Naive thymus-derived CD4-positive, alpha-beta T cell (primary cell): ENCODE results near the gene LEF1. TPM values are rescaled to one million over a fixed set of nuclear protein-coding genes. Genes with fewer than 3 reads are reported as not detected.

Source experiments
- ATAC-seq: fragments of 150-1000 bp; cut with Tn5 transposase; 2 replicates; pipeline ENCODE4 v1.10.0; 2021; ENCODE audit warnings: mild to moderate bottlenecking, moderate library complexity
- CTCF ChIA-PET: fragments of 350-600 bp; sonication (Branson Sonifier 250); formaldehyde crosslinking; loops from one replicate; lab custom pipeline; 2021; ENCODE audit warnings: antibody characterized with exemption; lab: Charles Lee
- POLR2A ChIA-PET: fragments of 350-600 bp; sonication (Branson Sonifier 250); formaldehyde crosslinking; loops from one replicate; lab custom pipeline; 2021; ENCODE audit warnings: antibody characterized with exemption, inconsistent platforms; lab: Charles Lee
- DNase-seq, 9 donors: peaks; one replicate each; pipeline versions ENCODE4 v3.0.0 to v3.0.0-alpha.2; 2020 to 2022; ENCODE audit warnings: mixed read lengths in 1 of 9
- H3K27ac ChIP-seq: one replicate; pipeline ENCODE4 v1.7.0; 2013; ENCODE audit warnings: mild to moderate bottlenecking, low read depth, low read length, moderate library complexity
- H3K27me3 ChIP-seq, 2 donors: one replicate each; pipeline ENCODE4 v1.7.0; 2013; ENCODE audit warnings: low read length in 2 of 2, mild to moderate bottlenecking in 2 of 2, moderate library complexity in 2 of 2; ENCODE audit not compliant: control insufficient read depth in 2 of 2, insufficient read depth in 2 of 2
- H3K36me3 ChIP-seq, 3 experiments: 1 replicate in 2 of 3; 2 replicates in 1 of 3; pipeline ENCODE4 v1.7.0; 2013; ENCODE audit warnings: low read length in 3 of 3, mild to moderate bottlenecking in 3 of 3, moderate library complexity in 1 of 3; ENCODE audit not compliant: insufficient read depth in 3 of 3, control insufficient read depth in 2 of 3
- H3K4me1 ChIP-seq, 2 donors: one replicate each; pipeline ENCODE4 v1.7.0; 2013; ENCODE audit warnings: low read length in 2 of 2, mild to moderate bottlenecking in 2 of 2, moderate library complexity in 1 of 2; ENCODE audit not compliant: control insufficient read depth in 2 of 2, insufficient read depth in 2 of 2
- H3K4me3 ChIP-seq: 2 replicates; pipeline ENCODE4 v1.7.0; 2013; ENCODE audit warnings: mild to moderate bottlenecking, low read length
- H3K9me3 ChIP-seq, 3 experiments: 1 replicate in 2 of 3; 2 replicates in 1 of 3; pipeline ENCODE4 v1.7.0; 2013; ENCODE audit warnings: low read length in 3 of 3; ENCODE audit not compliant: control insufficient read depth in 2 of 3
- H3K27ac Mint-ChIP-seq, 9 donors: one replicate each; pipeline ENCODE4 v1.8.0; 2020 to 2022; ENCODE audit warnings: mixed read lengths in 9 of 9, mild to moderate bottlenecking in 8 of 9, moderate library complexity in 5 of 9, inconsistent platforms in 2 of 9
- H3K27me3 Mint-ChIP-seq, 5 donors: one replicate each; pipeline ENCODE4 v1.8.0; 2021 to 2022; ENCODE audit warnings: mixed read lengths in 5 of 5, mild to moderate bottlenecking in 1 of 5
- H3K36me3 Mint-ChIP-seq, 5 donors: one replicate each; pipeline ENCODE4 v1.8.0; 2020 to 2022; ENCODE audit warnings: mixed read lengths in 5 of 5, mild to moderate bottlenecking in 3 of 5, inconsistent platforms in 1 of 5
- H3K4me1 Mint-ChIP-seq, 7 donors: one replicate each; pipeline ENCODE4 v1.8.0; 2020 to 2022; ENCODE audit warnings: mixed read lengths in 7 of 7, mild to moderate bottlenecking in 3 of 7, inconsistent platforms in 1 of 7
- H3K4me3 Mint-ChIP-seq, 10 donors: one replicate each; pipeline ENCODE4 v1.8.0; 2020 to 2022; ENCODE audit warnings: mild to moderate bottlenecking in 10 of 10, mixed read lengths in 10 of 10, moderate library complexity in 6 of 10, inconsistent platforms in 2 of 10
- H3K9me3 Mint-ChIP-seq, 11 donors: one replicate each; pipeline ENCODE4 v1.8.0; 2020 to 2022; ENCODE audit warnings: mixed read lengths in 11 of 11, mild to moderate bottlenecking in 4 of 11, inconsistent platforms in 1 of 11, moderate library complexity in 1 of 11
- intact Hi-C, 2 donors: fragments of 100-400 bp; cut with micrococcal nuclease; formaldehyde crosslinking; loops; one replicate each; pipeline ENCODE4 v1.15.1; 2023
- polyA plus RNA-seq, 2 donors: library from polyadenylated mRNA; unstranded; fragments of 300-500 nt; fragmentation: Illumina TruSeq; gene quantifications; one replicate each; pipeline ENCODE4 v1.2.3, GENCODE V29; 2021
- total RNA-seq, 6 experiments: library from RNA in 5 of 6; stranded (reverse) in 5 of 6; gene quantifications; 1 replicate in 5 of 6; 2 replicates in 1 of 6; pipeline ENCODE4 v1.2.3 and lab custom pipeline; 2021 to 2026

LEF1 gene
- total and polyA plus RNA-seq, 7 experiments from 2014 or later: 270 to 928 (median 674) TPM

DNA sequence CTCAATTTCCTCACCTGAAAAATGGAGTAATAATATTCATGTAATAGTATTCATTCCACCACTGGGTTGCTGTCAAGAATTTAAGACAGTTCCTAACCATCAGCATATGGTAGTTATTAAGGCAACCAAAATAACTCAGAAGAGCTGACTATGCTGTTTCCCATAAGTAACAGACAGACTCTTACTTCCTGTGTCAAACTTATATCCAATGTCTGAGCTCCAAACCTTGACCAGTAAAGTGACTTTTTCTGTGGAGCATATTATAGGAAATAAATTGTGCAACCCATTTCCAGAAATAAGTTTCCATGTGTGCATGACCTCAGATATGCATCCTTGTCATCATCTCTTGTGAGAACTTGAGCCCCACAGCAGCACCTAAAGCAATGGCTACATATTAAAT, 100.3 kb downstream of the LEF1 start:
- H3K4me1 ChIP-seq: peaks cover 26 to 72% of the 10 kb centered on the region in 2 donors
- no peak for ATAC-seq
- peaks cover 33 to 97% (median 86%) of the 10 kb centered on the region in 7 donors for H3K4me1 Mint-ChIP-seq

DNA sequence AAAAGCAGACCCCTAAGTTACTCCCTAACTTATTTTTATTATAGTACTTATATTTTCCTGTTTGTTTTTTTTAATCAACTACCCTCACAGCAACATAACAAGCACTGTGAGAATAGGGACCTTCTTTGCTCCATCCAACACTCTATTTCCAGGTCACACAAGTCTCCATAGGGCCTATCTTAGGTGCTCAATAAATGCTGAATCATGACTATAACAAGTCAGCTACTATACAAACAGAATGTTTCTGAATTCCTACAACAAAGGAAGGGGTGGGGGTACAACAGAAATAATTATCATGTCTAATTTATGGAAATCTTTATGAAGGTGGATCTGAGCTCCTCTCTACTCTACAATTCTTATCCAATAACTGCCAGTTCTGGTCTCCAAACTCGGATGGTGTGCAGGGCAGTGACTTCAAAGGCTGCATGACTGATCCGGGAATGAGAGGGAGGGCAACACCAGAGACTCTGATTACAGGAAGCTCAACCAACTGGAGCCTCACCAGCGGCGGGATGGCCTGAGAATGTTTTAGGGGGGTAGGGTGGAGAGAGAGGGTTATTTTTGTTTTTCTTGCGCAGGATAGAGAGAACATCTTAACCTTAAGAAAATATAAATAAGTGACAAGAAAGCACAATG, 107.9 kb downstream of the LEF1 start:
- peaks cover 0 to 14% (median 0%) of the 10 kb centered on the region in 11 donors for H3K9me3 Mint-ChIP-seq
- ATAC-seq (no peak), DNase-seq (no peak)
- peak overlapping the region; percentile 36 to 99 (median 90) for H3K27ac Mint-ChIP-seq
- H3K27me3 Mint-ChIP-seq: no peaks in the 10 kb centered on the region
- Histone ChIP-seq H3K4me1 (peaks cover 3 to 88% of the 10 kb centered on the region in 2 donors), H3K4me3 (no peak overlapping the region), H3K27ac (peak overlapping the region; percentile 66), H3K9me3 (no peaks in the 10 kb centered on the region), H3K27me3 (no peaks in the 10 kb centered on the region), H3K36me3 (peaks cover 9 to 80% (median 35%) of the 10 kb centered on the region in 3 experiments)
- peaks cover 26 to 58% (median 44%) of the 10 kb centered on the region in 5 donors for H3K36me3 Mint-ChIP-seq
- peaks cover 33 to 97% (median 89%) of the 10 kb centered on the region in 7 donors for H3K4me1 Mint-ChIP-seq
- ChIA-PET CTCF (interaction anchor here (0.6 to 3.6 kb wide), 4 partner anchors 29 to 512 kb away, joined by 3 to 15 read pairs (median 6); no protein-coding TSS in a partner anchor), POLR2A (interaction anchor here (0.6 to 9.0 kb wide), 15 partner anchors 7 to 460 kb away, joined by 3 to 55 read pairs (median 4); no protein-coding TSS in a partner anchor)
- intact Hi-C loops: loop anchor here in 1 of 2 donors (1.0 kb wide), 1 partner anchor 11 kb away; no protein-coding TSS in a partner anchor
- peak overlapping the region in 8 of 10 donors; percentile 2 to 84 (median 30) for H3K4me3 Mint-ChIP-seq

More for the DNA sequence above, 100.3 kb downstream of the LEF1 start:
- no peaks in the 10 kb centered on the region for H3K27me3 Mint-ChIP-seq
- no peak overlapping the region for H3K4me3 ChIP-seq
- peaks cover 0 to 8% (median 0%) of the 10 kb centered on the region in 11 donors for H3K9me3 Mint-ChIP-seq
- H3K27ac Mint-ChIP-seq: peak overlapping the region; percentile 22 to 94 (median 85)
- ChIA-PET CTCF (interaction anchor here (0.8 to 2.2 kb wide), 3 partner anchors 9 to 39 kb away, joined by 3 to 6 read pairs (median 3); no protein-coding TSS in a partner anchor), POLR2A (interaction anchor here (0.6 to 9.0 kb wide), 12 partner anchors 9 to 102 kb away, joined by 3 to 55 read pairs (median 4); no protein-coding TSS in a partner anchor)
- peaks cover 2 to 74% (median 34%) of the 10 kb centered on the region in 3 experiments for H3K36me3 ChIP-seq
- intact Hi-C loops: no loop called here
- H3K4me3 Mint-ChIP-seq: peak overlapping the region in 3 of 10 donors; percentile 42 to 62 (median 46)
- DNase-seq: no peak
- no peaks in the 10 kb centered on the region for H3K9me3 ChIP-seq
- H3K27me3 ChIP-seq: no peaks in the 10 kb centered on the region
- H3K36me3 Mint-ChIP-seq: peaks cover 16 to 68% (median 56%) of the 10 kb centered on the region in 5 donors
- peak overlapping the region; percentile 0 for H3K27ac ChIP-seq

GRCh38 chr4:108060164-108060563, 108.6 kb downstream of the LEF1 start:
- Histone ChIP-seq H3K9me3 (no peaks in the 10 kb centered on the region), H3K27ac (peak overlapping the region; percentile 66), H3K27me3 (no peaks in the 10 kb centered on the region), H3K36me3 (peaks cover 11 to 77% (median 35%) of the 10 kb centered on the region in 3 experiments), H3K4me1 (peaks cover 0 to 87% of the 10 kb centered on the region in 2 donors), H3K4me3 (no peak overlapping the region)
- intact Hi-C loops: loop anchor here in 1 of 2 donors (1.0 kb wide), 1 partner anchor 10 kb away; no protein-coding TSS in a partner anchor
- Mint-ChIP-seq H3K4me3 (peak overlapping the region in 5 of 10 donors; percentile 13 to 84 (median 64)), H3K9me3 (peaks cover 0 to 14% (median 0%) of the 10 kb centered on the region in 11 donors), H3K4me1 (peaks cover 33 to 99% (median 92%) of the 10 kb centered on the region in 7 donors), H3K27me3 (no peaks in the 10 kb centered on the region), H3K27ac (peak overlapping the region in 8 of 9 donors; percentile 78 to 99 (median 90)), H3K36me3 (peaks cover 26 to 62% (median 44%) of the 10 kb centered on the region in 5 donors)
- ChIA-PET CTCF (interaction anchor here (0.6 to 3.6 kb wide), 7 partner anchors 28 to 512 kb away, joined by 3 to 15 read pairs (median 4); no protein-coding TSS in a partner anchor), POLR2A (interaction anchor here (0.9 to 3.4 kb wide), 11 partner anchors 8 to 108 kb away, joined by 3 to 11 read pairs (median 4); no protein-coding TSS in a partner anchor)
- peak in 1 of 9 donors; percentile 17 for DNase-seq
- no peak for ATAC-seq

- H3K4me1 ChIP-seq: peaks cover 0 to 83% of the 10 kb centered on the region in 2 donors
- H3K9me3 Mint-ChIP-seq: peaks cover 0 to 12% (median 0%) of the 10 kb centered on the region in 11 donors
- no peaks in the 10 kb centered on the region for H3K27me3 Mint-ChIP-seq
- peaks cover 32 to 99% (median 91%) of the 10 kb centered on the region in 7 donors for H3K4me1 Mint-ChIP-seq
- intact Hi-C loops: loop anchor here in 1 of 2 donors (2.0 kb wide), 1 partner anchor 14 kb away; no protein-coding TSS in a partner anchor
- H3K27me3 ChIP-seq: no peaks in the 10 kb centered on the region
- POLR2A ChIA-PET: interaction anchor here (0.5 to 2.1 kb wide), 13 partner anchors 9 to 112 kb away, joined by 3 to 9 read pairs (median 4); partner anchors contain the start of gene LEF1
- H3K4me3 Mint-ChIP-seq: peak overlapping the region in 7 of 10 donors; percentile 1 to 84 (median 47)
- no peak overlapping the region for H3K4me3 ChIP-seq
- H3K36me3 ChIP-seq: peaks cover 14 to 74% (median 29%) of the 10 kb centered on the region in 3 experiments
- CTCF ChIA-PET: interaction anchor here (1.2 to 3.6 kb wide), 5 partner anchors 10 to 113 kb away, joined by 3 to 15 read pairs (median 4); no protein-coding TSS in a partner anchor
- no peaks in the 10 kb centered on the region for H3K9me3 ChIP-seq
- peaks cover 19 to 56% (median 34%) of the 10 kb centered on the region in 5 donors for H3K36me3 Mint-ChIP-seq
- DNase-seq (no peak), ATAC-seq (no peak)
- peak overlapping the region in 8 of 9 donors; percentile 88 to 99 (median 90) for H3K27ac Mint-ChIP-seq
- peak overlapping the region; percentile 66 for H3K27ac ChIP-seq
Observed at GRCh38 chr4:108058685-108059440, 109.9 kb downstream of the LEF1 start.

DNA sequence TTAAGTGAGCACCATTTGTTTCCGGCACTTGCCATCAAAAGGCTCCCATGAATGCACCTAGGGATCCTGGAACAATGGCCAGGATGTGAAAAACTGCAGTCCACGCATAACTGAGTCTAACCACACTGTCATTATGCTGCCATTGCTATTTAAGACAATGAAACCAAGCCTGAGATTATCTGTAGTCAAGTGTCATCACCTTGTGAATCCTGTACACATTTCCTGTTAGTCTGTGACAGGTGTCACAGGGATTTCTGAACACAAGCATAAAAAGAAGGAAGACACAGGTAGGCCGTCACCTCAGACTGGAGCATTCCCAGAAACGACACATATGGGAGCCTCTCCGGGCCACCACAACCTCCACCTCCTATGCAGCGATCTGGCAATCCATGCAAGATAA, 112.3 kb downstream of the LEF1 start:
- ATAC-seq (no peak), DNase-seq (no peak)
- intact Hi-C loops: no loop called here
- Mint-ChIP-seq H3K27ac (peak overlapping the region in 8 of 9 donors; percentile 83 to 99 (median 94)), H3K27me3 (no peaks in the 10 kb centered on the region), H3K36me3 (peaks cover 18 to 59% (median 36%) of the 10 kb centered on the region in 5 donors), H3K4me1 (peaks cover 41 to 100% (median 93%) of the 10 kb centered on the region in 7 donors), H3K4me3 (peak overlapping the region in 5 of 10 donors; percentile 9 to 84 (median 33)), H3K9me3 (peaks cover 0 to 14% (median 0%) of the 10 kb centered on the region in 11 donors)
- no peak overlapping the region for H3K4me3 ChIP-seq
- H3K9me3 ChIP-seq: no peaks in the 10 kb centered on the region
- no peaks in the 10 kb centered on the region for H3K27me3 ChIP-seq
- peak overlapping the region; percentile 66 for H3K27ac ChIP-seq
- CTCF ChIA-PET: interaction anchor here (1.0 kb wide), 1 partner anchor 71 kb away, joined by 3 read pairs; no protein-coding TSS in a partner anchor
- H3K36me3 ChIP-seq: peaks cover 10 to 82% (median 35%) of the 10 kb centered on the region in 3 experiments
- H3K4me1 ChIP-seq: peaks cover 0 to 87% of the 10 kb centered on the region in 2 donors
- POLR2A ChIA-PET: interaction anchor here (0.6 to 5.7 kb wide), 9 partner anchors 9 to 117 kb away, joined by 3 to 55 read pairs (median 4); no protein-coding TSS in a partner anchor
